Neural progenitor cell (in vitro differentiated cells): ENCODE data around the gene SALL3. TPM values are rescaled to one million over a fixed set of nuclear protein-coding genes. Genes with fewer than 3 reads are reported as not detected.
A peak's percentile ranks its signal among the peaks of the same experiment; 100 is the strongest.

Source experiments
- DNase-seq: peaks from one replicate; pipeline ENCODE4 v3.0.0-alpha.2; 2016; ENCODE audit warnings: low spot score
- H2AFZ ChIP-seq: fragments of 200-600 bp; sonication (generic); replicated peaks from 2 replicates; pipeline ENCODE4 v1.6.1; 2016; ENCODE audit warnings: antibody characterized with exemption
- H3F3A ChIP-seq: fragments of 200-600 bp; sonication (generic); 2 replicates; pipeline ENCODE4 v1.6.1; 2016; ENCODE audit warnings: antibody characterized with exemption, low read depth
- H3K27ac ChIP-seq: fragments of 200-600 bp; sonication (generic); 2 replicates; pipeline ENCODE4 v1.5.1; 2016; ENCODE audit warnings: mild to moderate bottlenecking
- H3K27me3 ChIP-seq: fragments of 200-600 bp; sonication (generic); 2 replicates; pipeline ENCODE4 v1.6.1; 2016; ENCODE audit warnings: mild to moderate bottlenecking, moderate library complexity
- H3K36me3 ChIP-seq: fragments of 200-600 bp; sonication (generic); 2 replicates; pipeline ENCODE4 v1.5.1; 2016
- H3K4me1 ChIP-seq: fragments of 200-600 bp; sonication (generic); 2 replicates; pipeline ENCODE4 v1.6.1; 2016; ENCODE audit warnings: mixed run types
- H3K4me2 ChIP-seq: fragments of 200-600 bp; sonication (generic); 2 replicates; pipeline ENCODE4 v1.6.1; 2016
- H3K4me3 ChIP-seq: fragments of 200-600 bp; sonication (generic); 2 replicates; pipeline ENCODE4 v1.5.1; 2016
- H3K79me2 ChIP-seq: fragments of 200-600 bp; sonication (generic); 2 replicates; pipeline ENCODE4 v1.6.1; 2016; ENCODE audit warnings: low read depth
- H3K9ac ChIP-seq: fragments of 200-600 bp; sonication (generic); 2 replicates; pipeline ENCODE4 v1.6.1; 2016
- H3K9me3 ChIP-seq: fragments of 200-600 bp; sonication (generic); 2 replicates; pipeline ENCODE4 v1.5.1; 2016; ENCODE audit warnings: low read depth
- H4K20me1 ChIP-seq: fragments of 200-600 bp; sonication (generic); 2 replicates; pipeline ENCODE4 v1.6.1; 2016; ENCODE audit warnings: low read depth
- H3K27ac Mint-ChIP-seq: 3 replicates; pipeline ENCODE4 v1.8.0; 2021; ENCODE audit warnings: mixed read lengths
- H3K27me3 Mint-ChIP-seq: 2 replicates; pipeline ENCODE4 v1.8.0; 2022; ENCODE audit warnings: low read depth, mild to moderate bottlenecking, inconsistent platforms, moderate library complexity, mixed read lengths; ENCODE audit not compliant: insufficient read depth
- H3K36me3 Mint-ChIP-seq: 3 replicates; pipeline ENCODE4 v1.8.0; 2021; ENCODE audit warnings: mixed read lengths
- H3K4me1 Mint-ChIP-seq: 3 replicates; pipeline ENCODE4 v1.8.0; 2021; ENCODE audit warnings: mixed read lengths
- H3K4me3 Mint-ChIP-seq: 3 replicates; pipeline ENCODE4 v1.8.0; 2021; ENCODE audit warnings: mild to moderate bottlenecking, moderate library complexity, mixed read lengths
- H3K9me3 Mint-ChIP-seq: 3 replicates; pipeline ENCODE4 v1.8.0; 2020; ENCODE audit warnings: mixed read lengths
- CTCF ChIP-seq: fragments of 200-600 bp; sonication (generic); IDR thresholded peaks from 2 replicates; pipeline ENCODE4 v1.5.1; 2017; ENCODE audit warnings: antibody characterized with exemption, mild to moderate bottlenecking
- EZH2 ChIP-seq: fragments of 200-600 bp; sonication (generic); IDR thresholded peaks from 2 replicates; pipeline ENCODE4 v1.6.1; 2017; ENCODE audit warnings: antibody characterized with exemption, mild to moderate bottlenecking, moderate library complexity
- EZH2phosphoT487 ChIP-seq: fragments of 200-600 bp; sonication (generic); IDR thresholded peaks from 2 replicates; pipeline ENCODE4 v1.6.1; 2017; ENCODE audit warnings: antibody characterized with exemption
- total RNA-seq: library from RNA; depleted of rRNA; stranded (reverse); fragments of >200 nt; gene quantifications from 2 replicates; pipeline ENCODE4 v1.2.3, GENCODE V29; 2015; ENCODE audit warnings: low replicate concordance

Gene SALL3
- total RNA-seq, 1 donor from 2014 or later: 27.7 TPM

GRCh38 chr18:78979056-78979729 lies 425 bp upstream of the SALL3 start:
- H3K4me3 Mint-ChIP-seq: no peak overlapping the region
- TF ChIP-seq EZH2phosphoT487 (peak; percentile 8), EZH2 (no peak)
- Histone ChIP-seq H2AFZ (no peak overlapping the region), H3K27ac (no peak overlapping the region), H3K9ac (no peak overlapping the region), H3F3A (peaks cover 78% of the 10 kb centered on the region), H3K4me3 (peak overlapping the region; percentile 61), H3K36me3 (no peaks in the 10 kb centered on the region), H4K20me1 (peaks cover 79% of the 10 kb centered on the region), H3K27me3 (peaks cover 93% of the 10 kb centered on the region), H3K4me2 (peak overlapping the region; percentile 78), H3K4me1 (peaks cover 37% of the 10 kb centered on the region), H3K79me2 (peaks cover 41% of the 10 kb centered on the region), H3K9me3 (no peaks in the 10 kb centered on the region)
- no peaks in the 10 kb centered on the region for H3K9me3 Mint-ChIP-seq
- H3K27ac Mint-ChIP-seq: no peak overlapping the region
- DNase-seq: peak; percentile 87
- H3K36me3 Mint-ChIP-seq: peaks cover 2% of the 10 kb centered on the region
- H3K27me3 Mint-ChIP-seq: peaks cover 55% of the 10 kb centered on the region
- H3K4me1 Mint-ChIP-seq: peaks cover 38% of the 10 kb centered on the region

- H3K27ac ChIP-seq: peak overlapping the region; percentile 34
- DNase-seq: no peak
These were observed 707 bp downstream of the SALL3 start for GRCh38 chr18:78980279-78980771.

GRCh38 chr18:78980777-78981380 lies 1.3 kb downstream of the SALL3 start:
- no peak overlapping the region for H3K27ac Mint-ChIP-seq
- Histone ChIP-seq H3F3A (peaks cover 85% of the 10 kb centered on the region), H3K79me2 (peaks cover 58% of the 10 kb centered on the region), H2AFZ (no peak overlapping the region), H3K4me3 (peak overlapping the region; percentile 89), H3K9me3 (no peaks in the 10 kb centered on the region), H3K27me3 (peaks cover 93% of the 10 kb centered on the region), H3K4me2 (peak overlapping the region; percentile 89), H3K27ac (peak overlapping the region; percentile 43), H4K20me1 (peaks cover 79% of the 10 kb centered on the region), H3K9ac (peak overlapping the region; percentile 81), H3K36me3 (no peaks in the 10 kb centered on the region), H3K4me1 (peaks cover 52% of the 10 kb centered on the region)
- DNase-seq: peak; percentile 68
- peaks cover 50% of the 10 kb centered on the region for H3K4me1 Mint-ChIP-seq
- peak overlapping the region; percentile 86 for H3K4me3 Mint-ChIP-seq
- H3K27me3 Mint-ChIP-seq: peaks cover 53% of the 10 kb centered on the region
- TF ChIP-seq EZH2 (peak; percentile 62), CTCF (no peak), EZH2phosphoT487 (peak; percentile 44)
- no peaks in the 10 kb centered on the region for H3K9me3 Mint-ChIP-seq
- H3K36me3 Mint-ChIP-seq: peaks cover 2% of the 10 kb centered on the region

More at GRCh38 chr18:78980279-78980771, 707 bp downstream of the SALL3 start:
- TF ChIP-seq EZH2 (no peak), CTCF (no peak), EZH2phosphoT487 (no peak)
- no peaks in the 10 kb centered on the region for H3K9me3 ChIP-seq
- H4K20me1 ChIP-seq: peaks cover 79% of the 10 kb centered on the region
- Mint-ChIP-seq H3K9me3 (no peaks in the 10 kb centered on the region), H3K27ac (no peak overlapping the region), H3K4me1 (peaks cover 44% of the 10 kb centered on the region), H3K27me3 (peaks cover 53% of the 10 kb centered on the region), H3K4me3 (no peak overlapping the region), H3K36me3 (peaks cover 2% of the 10 kb centered on the region)
- peaks cover 46% of the 10 kb centered on the region for H3K4me1 ChIP-seq
- no peak overlapping the region for H2AFZ ChIP-seq
- H3K9ac ChIP-seq: peak overlapping the region; percentile 81
- H3K36me3 ChIP-seq: no peaks in the 10 kb centered on the region
- H3K79me2 ChIP-seq: peaks cover 53% of the 10 kb centered on the region
- peaks cover 93% of the 10 kb centered on the region for H3K27me3 ChIP-seq
- H3K4me3 ChIP-seq: peak overlapping the region; percentile 89
- peaks cover 84% of the 10 kb centered on the region for H3F3A ChIP-seq
- peak overlapping the region; percentile 89 for H3K4me2 ChIP-seq
